Choroid plexus epithelial cell (primary cell): Measurements from ENCODE around the gene HES6.
A peak's percentile ranks its signal among the peaks of the same experiment; 100 is the strongest.

Source experiments
- DNase-seq: peaks from one replicate; pipeline ENCODE4 v3.0.0-alpha.2; 2010; ENCODE audit warnings: low read depth
- H3K4me3 ChIP-seq: 2 replicates; pipeline ENCODE4 v1.5.1; 2011; ENCODE audit warnings: low read depth, mild to moderate bottlenecking, control low read depth, low read length, moderate library complexity
- CTCF ChIP-seq: conservative IDR thresholded peaks from 2 replicates; pipeline ENCODE4 v1.5.1; 2011; ENCODE audit warnings: low read depth, mild to moderate bottlenecking, control low read depth, inconsistent platforms, low read length, moderate library complexity

HES6 gene

GRCh38 chr2:238239863-238240756, at the start of gene HES6:
Gene HES6, minus strand, starts transcription at chr2:238240038. Its CDS starts 133 bp downstream, at chr2:238239905.
- H3K4me3 ChIP-seq: peak within 1 kb of the TSS; percentile 56
- DNase-seq: peak; percentile 84
- TF ChIP-seq CTCF: no peak

DNA sequence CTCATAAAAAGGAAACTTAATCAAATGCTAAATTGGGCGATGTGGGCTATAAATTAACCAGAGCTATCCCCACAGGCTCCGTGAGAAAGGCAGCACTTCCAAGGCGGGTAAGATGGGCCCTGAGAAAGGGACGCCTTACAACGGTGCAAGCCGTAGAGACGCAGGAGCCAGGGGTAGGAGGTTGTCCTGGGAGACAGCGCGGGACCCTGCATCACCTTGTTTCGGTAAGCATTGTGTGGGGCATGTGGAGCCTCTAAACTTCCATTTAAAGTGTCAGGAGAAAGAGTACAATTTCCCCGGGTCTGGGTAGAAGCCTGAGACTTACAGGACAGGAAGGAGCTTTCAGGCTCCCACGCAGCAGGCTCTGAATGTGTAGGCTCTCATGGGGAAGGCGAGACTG, 49.7 kb upstream of the HES6 start:
- no peak for DNase-seq
- TF ChIP-seq CTCF: no peak
- H3K4me3 ChIP-seq: peak overlapping the region; percentile 80

GRCh38 chr2:238288650-238289573, 49.1 kb upstream of the HES6 start:
- DNase-seq: peak; percentile 99
- H3K4me3 ChIP-seq: peak overlapping the region; percentile 80
- TF ChIP-seq CTCF: peak; percentile 25

DNA sequence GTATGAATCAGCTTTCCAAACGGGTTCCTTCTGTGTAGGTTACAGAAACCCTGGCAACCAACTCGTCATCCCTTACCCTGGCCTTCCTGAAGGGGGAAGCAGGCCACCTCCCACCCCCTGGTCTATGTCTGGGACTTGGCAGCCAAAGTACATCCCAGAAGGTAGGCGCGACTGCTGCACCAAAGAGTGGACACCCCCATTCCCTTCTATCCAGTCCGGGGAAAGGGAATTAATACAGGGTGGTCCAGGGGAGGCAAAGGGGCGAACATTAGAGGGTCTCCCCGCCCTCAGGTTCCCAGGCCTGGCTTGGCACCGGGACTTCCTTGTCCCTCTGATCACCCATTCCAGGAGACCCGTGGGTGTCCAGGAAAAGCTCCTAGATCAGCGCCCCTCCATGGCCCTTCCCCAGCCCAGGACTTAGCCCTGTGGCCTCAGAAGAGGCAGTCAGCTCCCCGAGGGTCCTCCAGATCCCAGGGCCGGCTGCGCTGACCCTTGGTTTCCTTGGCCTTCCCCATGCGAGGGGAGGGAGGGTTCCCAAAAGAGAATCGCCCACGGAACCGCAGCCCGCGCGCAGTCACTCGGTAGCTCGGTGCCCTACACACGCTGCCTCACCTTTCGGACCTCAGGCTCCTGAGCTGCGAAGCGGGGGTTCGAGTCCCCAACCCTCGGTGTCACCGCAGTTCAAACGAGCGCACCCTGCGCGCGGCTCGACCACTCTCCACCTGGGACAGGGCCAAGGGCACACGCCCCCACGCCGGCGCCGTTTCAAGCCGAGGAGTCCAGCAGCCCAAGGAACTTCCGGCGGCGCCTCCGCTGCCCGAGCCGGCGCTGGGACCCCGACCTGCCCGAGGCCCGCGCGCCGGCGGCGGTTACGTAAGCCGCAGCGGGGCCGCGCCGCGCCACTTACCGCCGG, 48.2 kb upstream of the HES6 start, which contains the start of gene PER2:
PER2 (minus strand) TSS at position 874 of the 913 bp plus-strand sequence. CDS start 10,674 bp downstream, outside the sequence.
- peak; percentile 15 for TF ChIP-seq CTCF
- peak within 1 kb of the TSS; percentile 80 for H3K4me3 ChIP-seq

GRCh38 chr2:238286987-238287736, 47.3 kb upstream of the HES6 start:
- peak overlapping the region; percentile 80 for H3K4me3 ChIP-seq
- no peak for TF ChIP-seq CTCF
- DNase-seq: no peak

More for the DNA sequence above, 48.2 kb upstream of the HES6 start, which contains the start of gene PER2:
- DNase-seq: peak; percentile 88
